D721Med (cell line): ENCODE results near the gene RASAL1.

ENCODE experiments used
- DNase-seq: peaks from one replicate; pipeline ENCODE4 v3.0.0; 2011; ENCODE audit warnings: low spot score; ENCODE audit not compliant: insufficient read length
- FAIRE-seq: peaks from 2 replicates; lab custom pipeline; 2011; peaks lifted over from hg19 to GRCh38; lab: Jason Lieb, UNC
- CTCF ChIP-seq: IDR thresholded peaks from 2 replicates; pipeline ENCODE4 v1.5.1; 2012; ENCODE audit warnings: mild to moderate bottlenecking, control low read depth; ENCODE audit not compliant: insufficient read depth; ENCODE audit errors: missing control alignments

The RASAL1 gene

GRCh38 chr12:113179023-113179422, 43.5 kb upstream of the RASAL1 start:
- no peak for DNase-seq
- TF ChIP-seq CTCF, result no peak
- no peak for FAIRE-seq

GRCh38 chr12:113174461-113175384, 39.2 kb upstream of the RASAL1 start:
- TF ChIP-seq CTCF, result peak; percentile 88
- DNase-seq, result peak; percentile 88
- FAIRE-seq, result no peak

- FAIRE-seq (no peak), DNase-seq (no peak)
- TF ChIP-seq CTCF, result no peak
Measured at GRCh38 chr12:113173081-113173698, 37.6 kb upstream of the RASAL1 start.

- no peak for TF ChIP-seq CTCF
- no peak for FAIRE-seq
- no peak for DNase-seq
Measured at GRCh38 chr12:113172185-113172584, 36.6 kb upstream of the RASAL1 start.

GRCh38 chr12:113171543-113171942, 36.0 kb upstream of the RASAL1 start:
- no peak for DNase-seq
- no peak for FAIRE-seq
- no peak for TF ChIP-seq CTCF

GRCh38 chr12:113170926-113171325, 35.4 kb upstream of the RASAL1 start:
- DNase-seq (no peak), FAIRE-seq (no peak)
- no peak for TF ChIP-seq CTCF

- no peak for TF ChIP-seq CTCF
- DNase-seq (no peak), FAIRE-seq (no peak)
Measured at GRCh38 chr12:113170457-113170856, 34.9 kb upstream of the RASAL1 start.
